GM15510 (cell line): ENCODE measurements around the gene CCL25.

Experiments used
- POLR2A ChIP-seq: IDR thresholded peaks from 3 replicates; pipeline ENCODE4 v1.6.1; 2011; ENCODE audit warnings: borderline replicate concordance; ENCODE audit not compliant: insufficient read length; ENCODE audit errors: extremely low read depth

The CCL25 gene

DNA sequence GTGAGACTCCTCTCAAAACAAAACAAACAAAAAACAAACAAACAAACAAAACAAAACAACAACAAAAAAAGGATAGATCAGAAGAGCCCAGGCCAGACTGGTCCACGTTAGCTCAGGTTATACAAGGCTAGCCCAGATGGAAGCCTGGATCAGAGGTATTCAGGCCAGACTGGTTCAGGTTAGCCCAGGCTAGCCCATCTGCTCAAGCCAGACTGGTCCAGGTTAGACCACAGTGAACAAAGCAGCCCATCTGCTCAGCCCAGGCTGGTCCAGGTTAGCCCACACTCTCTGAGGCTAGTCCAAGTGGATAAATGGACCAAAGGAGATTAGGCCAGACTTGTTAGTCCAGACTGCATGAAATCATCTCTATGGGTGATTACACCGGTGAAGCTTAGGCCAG lies 41.2 kb downstream of the CCL25 start:
- no peak for TF ChIP-seq POLR2A

DNA sequence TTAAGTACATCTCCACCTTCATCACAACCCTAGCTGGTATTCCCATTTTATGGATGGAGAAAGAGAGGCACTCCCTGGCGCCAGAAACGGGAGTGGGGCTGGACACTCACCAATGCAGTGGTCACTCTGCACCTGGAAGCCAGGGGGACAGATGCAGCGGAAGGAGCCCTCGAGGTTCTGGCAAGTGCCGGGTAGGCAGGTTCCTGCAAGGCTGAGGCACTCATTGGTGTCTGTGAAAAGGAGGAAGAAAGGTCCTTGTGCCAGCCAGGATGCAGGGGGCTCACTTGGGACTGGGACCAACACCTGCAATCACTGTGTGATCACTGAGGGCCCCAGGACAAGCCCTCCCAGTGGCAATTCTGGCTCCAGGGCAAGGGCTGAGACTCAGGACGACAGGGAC lies 41.8 kb downstream of the CCL25 start:
- TF ChIP-seq POLR2A = no peak

DNA sequence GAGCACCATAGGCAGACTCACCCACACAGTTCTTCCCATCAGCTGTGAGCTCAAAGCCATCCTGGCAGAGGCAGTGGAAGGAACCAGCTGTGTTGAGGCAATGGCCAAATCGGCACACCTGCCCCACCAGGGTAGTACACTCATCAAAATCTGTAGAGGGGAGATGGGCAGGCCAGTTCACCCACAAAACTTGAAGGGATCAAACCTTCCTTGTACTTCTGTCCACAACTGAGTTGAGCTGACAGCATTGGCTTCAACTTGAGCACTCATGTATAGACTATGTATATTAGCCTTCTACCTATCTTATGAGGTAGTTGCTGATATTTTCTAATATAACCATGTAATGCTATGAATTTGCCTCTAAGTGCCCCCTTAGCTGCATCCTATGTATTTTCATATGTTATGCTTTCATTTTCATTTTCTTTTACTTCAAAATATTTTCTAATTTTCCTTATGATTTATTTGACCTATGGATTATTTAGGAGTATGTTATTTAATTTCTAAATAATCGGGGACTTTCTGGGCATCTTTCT lies 42.9 kb downstream of the CCL25 start:
- no peak for TF ChIP-seq POLR2A

DNA sequence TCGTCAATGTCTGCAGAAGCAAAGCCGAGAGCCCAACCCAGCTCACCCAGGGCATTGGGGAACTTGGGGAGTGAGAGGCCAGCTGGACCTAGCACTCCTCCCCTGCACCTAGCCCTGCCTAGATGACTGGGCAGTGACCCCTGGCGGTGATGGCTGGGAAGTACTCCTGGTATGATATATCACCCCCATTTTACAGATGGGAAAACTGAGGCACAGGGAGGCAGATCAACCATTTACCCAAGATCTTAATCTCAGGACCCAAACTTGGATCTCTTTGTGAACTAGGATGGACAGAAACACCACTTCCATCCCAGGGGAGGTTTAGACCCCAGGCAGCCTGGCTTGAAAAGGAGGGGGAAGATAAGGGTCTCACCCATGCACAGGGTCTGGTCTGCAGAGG lies 43.5 kb downstream of the CCL25 start:
- TF ChIP-seq POLR2A = no peak

DNA sequence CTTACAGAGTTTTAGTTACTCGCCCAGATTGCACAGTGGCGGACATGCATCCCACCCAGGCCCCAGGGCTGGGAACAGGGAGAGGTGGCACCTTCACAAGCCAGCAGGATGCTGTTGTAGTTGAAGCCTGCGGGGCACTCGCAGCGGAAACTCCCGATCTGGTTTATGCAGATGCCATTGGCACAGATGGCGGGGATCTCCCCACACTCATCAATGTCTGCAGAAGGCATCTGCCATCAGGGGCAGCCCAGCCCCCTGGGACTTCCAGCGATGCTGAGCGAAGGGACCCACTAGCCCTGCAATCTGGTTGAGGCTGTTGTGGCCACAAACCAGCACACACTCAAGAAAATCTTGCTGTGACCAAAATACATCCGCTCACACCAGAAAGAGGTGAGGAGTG lies 44.6 kb downstream of the CCL25 start:
- no peak for TF ChIP-seq POLR2A

DNA sequence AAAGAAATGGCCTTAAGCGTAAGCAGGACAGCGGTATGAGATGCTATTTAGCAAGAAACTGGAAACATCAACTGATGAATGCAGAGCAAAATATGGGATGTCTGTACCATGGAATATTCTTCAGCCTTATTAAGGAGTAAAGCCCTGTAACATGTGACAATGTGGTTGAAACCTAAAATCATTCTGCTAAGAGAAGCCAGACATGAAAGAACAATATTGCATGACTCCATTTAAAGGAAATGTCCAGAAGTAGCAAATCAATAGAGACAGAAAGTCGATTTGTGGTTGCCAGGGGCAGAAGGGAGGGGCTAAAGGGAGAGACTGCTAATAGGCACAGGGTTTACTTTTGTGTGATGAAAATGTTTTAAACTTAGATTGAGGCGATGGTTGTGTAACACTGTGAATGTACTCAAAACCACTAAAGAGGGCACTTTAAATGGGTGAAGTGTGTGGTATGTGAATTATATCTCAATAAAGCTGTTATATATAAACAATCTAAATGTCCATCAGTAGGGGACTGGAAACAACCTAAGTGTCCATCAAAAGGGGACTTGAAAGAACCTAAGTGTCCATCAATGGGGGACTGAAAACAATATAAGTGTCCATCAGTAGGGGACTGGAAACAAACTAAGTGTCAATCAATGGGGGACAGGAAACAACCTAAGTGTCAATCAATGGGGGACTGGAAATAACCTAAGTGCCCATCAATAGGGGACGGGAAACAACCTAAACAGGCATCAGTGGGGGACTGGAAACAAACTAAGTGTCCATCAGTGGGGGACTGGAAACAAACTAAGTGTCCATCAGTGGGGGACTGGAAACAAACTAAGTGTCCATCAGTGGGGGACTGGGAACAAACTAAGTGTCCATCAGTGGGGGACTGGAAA lies 45.4 kb downstream of the CCL25 start:
- TF ChIP-seq POLR2A = no peak

DNA sequence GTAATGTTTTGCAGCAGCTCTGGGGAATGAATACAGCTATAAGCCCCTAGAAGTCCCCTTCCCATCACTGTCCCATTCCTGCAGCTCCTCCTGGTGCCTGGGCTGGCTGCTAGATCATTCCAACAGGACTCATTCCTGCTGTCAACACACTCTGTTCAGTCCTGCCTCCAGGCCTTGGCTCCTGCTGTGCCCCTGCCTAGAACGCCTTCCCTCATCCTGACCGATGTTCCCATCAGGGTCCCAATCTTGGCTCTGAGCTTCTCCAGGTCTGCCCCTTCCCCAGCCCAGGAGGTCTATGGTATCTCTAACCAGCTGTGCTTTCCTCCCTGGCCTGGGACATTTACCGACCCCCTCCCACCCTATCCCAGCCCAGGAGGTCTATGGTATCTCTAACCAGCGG lies 48.8 kb downstream of the CCL25 start:
- no peak for TF ChIP-seq POLR2A

DNA sequence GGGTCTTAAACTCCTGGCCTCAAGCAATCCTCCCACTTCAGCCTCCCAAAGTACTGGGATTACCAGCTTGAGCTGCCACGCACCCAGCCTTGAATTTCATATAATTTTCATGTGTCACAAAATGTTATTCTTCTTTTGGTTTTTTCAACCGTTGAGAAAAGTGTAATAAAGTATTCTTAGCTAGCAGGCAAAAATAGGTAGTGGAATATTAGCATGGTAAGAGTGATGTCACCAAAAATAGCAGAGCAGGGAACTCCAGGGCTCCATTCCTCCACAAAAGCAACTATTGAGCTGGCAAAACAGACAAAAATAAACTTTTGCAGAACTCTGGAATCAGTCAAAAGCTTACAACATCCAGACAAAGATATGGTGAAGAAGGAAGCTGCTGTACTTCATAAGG lies 52.9 kb downstream of the CCL25 start:
- no peak for TF ChIP-seq POLR2A

DNA sequence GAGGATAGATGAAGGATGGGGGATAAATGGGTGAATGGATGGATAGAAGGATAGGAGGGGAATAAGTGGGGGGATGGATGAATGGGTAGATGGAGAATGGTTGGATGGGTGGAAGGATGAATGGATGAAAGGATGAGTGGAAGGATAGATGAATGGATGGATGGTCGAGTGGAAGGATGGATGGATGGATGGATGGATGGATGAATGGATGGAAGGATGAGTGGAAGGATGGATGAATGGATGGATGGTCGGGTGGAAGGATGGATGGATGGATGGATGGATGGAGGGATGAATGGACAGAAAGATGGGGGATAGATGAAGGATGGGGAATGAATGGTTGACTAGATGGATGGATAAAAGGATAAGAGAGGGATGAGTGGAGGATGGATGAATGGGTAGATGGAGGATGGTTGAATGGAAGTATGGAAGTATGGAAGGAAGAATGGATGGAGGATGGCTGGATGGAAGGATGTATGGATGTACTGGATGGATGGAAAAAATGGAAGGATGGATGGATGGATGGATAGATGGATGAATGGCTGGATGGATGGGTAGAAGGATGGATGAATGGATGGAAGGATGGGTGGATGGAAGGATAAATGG lies 54.8 kb downstream of the CCL25 start:
- no peak for TF ChIP-seq POLR2A

DNA sequence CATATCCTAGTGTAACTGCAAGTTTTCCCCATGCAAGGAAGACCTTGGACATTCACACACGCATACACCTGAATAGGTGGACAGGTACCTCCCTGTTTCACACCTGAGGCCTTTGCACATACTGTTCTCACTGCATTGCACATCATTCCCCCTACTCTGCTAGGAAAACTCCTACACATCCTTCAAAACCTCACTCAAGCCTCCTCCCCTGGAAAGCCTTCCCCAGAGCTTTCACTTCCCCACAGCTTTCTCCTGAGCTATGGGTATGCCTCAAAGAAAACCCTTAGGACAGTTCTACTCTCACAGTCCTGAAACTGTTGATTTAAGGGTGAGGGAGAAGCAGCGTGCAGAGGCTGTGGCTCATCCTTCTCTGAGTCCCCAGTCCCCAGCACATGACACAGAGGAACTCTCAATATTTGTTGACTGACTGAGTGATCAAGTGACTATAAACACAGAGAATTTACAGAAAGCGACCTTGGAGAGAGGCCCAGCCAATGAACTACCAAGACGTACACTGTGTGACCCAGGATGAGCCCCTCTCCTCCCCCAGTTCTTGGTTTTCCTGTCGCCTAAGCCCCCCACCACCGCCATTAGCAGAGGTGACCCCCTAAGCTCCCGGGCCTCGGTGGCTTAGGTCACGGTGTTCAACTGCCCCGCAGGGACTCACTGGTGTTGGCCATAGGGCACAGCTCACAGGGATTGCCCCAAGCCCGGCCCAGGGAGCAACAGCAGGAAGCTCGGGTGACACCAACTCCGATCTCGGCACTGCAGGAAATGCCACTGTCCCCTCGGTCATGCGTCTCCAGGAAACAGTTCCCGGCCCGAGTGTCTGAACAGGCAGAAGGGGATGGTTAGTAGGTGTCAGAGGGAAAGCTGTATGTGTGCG lies 56.2 kb downstream of the CCL25 start:
- TF ChIP-seq POLR2A = no peak

DNA sequence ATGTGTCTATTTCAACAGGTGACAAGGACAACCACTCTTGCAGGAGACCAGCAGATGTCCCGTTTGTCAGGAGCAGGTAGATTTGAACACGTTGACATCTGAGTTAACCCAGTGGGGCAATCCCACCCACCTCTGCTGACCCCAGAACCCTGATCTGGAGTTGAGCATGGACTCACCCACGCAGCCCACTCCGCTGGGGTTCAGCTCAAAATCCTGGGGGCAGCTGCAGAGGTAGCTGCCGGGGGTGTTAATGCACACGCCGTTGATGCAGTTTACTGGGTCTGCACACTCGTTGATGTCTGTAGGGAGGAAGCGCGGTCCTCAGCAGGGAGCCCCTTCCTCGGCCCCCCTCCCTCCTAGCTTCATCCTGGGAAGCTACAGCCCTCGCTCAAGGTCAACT lies 56.9 kb downstream of the CCL25 start:
- no peak for TF ChIP-seq POLR2A

DNA sequence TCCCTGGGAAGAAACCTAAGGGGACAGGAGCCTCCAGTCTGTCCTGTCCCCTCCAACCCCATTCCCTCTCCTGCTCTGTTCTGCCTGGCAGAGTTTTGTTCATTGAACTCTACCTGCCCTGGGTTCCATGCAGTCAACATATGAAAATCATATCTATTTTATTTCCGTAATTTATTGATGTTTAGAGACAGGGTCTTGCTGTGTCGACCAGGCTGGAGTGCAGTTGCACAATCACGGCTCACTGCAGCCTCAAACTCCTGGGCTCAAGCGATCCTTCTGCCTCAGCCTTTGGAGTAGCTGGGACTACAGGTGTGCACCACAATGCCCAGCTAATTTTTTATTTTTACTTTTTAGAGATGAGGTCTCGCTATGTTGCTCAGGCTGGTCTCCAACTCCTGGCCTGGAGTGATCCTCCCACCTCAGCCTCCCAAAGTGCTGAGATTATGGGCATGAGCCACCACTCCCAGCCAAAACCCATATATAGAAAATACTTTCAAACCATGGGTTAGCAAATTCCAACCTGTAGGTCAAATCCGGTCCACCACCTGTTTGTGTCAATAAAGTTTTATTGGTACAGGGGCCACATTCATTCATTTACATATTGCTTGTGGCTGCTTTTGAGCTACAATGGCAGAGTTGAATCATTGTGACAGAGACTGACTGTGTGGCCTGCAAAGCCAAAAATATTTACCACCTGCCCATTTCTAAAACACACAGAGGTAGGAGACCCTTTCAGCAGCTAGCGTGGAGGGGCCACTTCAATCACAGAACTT lies 57.5 kb downstream of the CCL25 start:
- no peak for TF ChIP-seq POLR2A

DNA sequence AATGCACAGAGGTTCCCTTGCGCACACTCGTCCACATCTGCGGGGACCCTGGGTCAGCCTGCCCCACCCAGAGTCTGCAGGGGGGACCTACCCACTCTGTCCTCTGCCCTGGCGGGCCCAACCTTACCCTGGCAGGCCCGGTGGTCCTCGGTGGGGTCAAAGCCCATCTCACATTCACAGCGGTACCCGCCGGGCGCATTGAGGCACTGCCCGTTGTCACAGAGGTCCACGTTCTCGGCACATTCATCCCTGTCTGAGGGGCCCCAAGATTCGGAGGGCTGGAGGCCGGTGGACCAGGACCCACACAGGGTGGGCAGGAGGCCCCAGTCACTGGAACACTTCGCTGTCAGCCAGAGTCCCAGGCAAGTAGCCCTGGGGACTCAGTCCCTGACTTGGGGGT lies 58.4 kb downstream of the CCL25 start:
- TF ChIP-seq POLR2A = no peak

DNA sequence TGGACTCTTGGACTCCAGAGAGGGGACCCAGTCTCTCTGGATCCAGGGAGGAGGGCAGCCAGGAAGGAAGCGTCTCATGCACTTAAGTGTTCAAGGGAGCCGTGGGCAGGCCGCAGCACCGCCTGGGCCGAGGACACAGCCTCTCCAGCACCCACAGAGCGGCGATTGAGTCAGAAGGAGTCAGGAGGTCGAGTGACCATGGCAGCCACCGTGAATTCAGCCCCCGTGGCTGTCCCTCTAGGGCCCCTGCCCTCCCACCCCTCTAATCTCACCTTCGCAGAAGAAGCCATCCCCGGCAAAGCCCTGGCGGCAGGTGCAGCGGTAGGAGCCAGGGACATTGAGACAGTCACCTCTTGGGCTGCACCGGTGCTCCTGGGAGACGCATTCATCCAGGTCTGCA lies 58.8 kb downstream of the CCL25 start:
- no peak for TF ChIP-seq POLR2A
